ENCODE results near the gene FBXW8. TPM values are rescaled to one million over a fixed set of nuclear protein-coding genes. Genes with fewer than 3 reads are reported as not detected.

Gene FBXW8
- total RNA-seq, 1 experiment from 2014 or later = 7.8 TPM

DNA sequence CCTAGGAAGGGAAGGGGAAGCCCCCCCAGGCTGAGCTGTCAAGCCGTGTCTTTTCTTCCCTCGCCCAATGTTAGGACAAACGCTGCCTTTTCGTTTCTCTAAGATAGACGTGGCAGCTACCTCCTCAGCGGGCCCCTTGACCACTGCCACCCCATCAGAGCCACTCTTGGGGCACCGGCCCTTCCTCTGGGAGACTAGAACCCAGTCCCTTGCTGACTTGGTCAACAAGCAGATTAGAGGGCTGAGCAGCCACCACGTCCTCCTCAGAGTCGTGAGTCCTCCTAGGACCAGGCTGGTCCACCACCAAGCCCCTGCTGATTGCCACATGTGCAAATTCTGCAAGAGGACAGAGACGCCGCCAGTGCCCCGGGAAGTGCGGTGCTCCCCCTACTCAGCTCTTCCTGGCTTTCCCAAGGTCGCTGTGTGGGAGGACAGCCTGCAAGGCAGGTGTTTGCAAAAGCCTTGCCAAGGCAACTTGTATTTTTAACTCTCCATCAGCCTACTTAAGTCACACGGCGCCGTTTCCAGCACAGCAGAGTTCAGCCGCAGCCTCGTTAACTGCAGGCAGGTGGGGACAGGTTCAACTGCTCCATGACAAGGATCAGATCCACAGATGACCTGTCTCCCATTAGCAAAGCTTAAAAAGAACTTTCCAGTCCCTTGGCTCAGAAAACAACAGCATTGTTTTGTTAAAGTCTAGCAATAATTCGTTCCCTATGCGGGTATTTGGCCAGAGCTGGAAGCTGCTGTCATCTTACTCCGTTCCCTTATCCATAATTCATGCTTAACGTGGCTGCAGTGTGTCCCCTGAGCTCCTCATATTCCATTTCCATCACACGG is 122.9 kb downstream of the FBXW8 start:
- no peaks in the 10 kb centered on the region for H3K27me3 ChIP-seq
- H3K4me1 ChIP-seq = no peaks in the 10 kb centered on the region
- H3K4me3 ChIP-seq = no peak overlapping the region
- H3K36me3 ChIP-seq = no peaks in the 10 kb centered on the region
- no peak overlapping the region for H3K27ac ChIP-seq
- no peak for DNase-seq
- no peaks in the 10 kb centered on the region for H3K9me3 ChIP-seq (replicated peaks)

GRCh38 chr12:117034249-117034648 is 123.5 kb downstream of the FBXW8 start:
- no peak for DNase-seq
- H3K9me3 ChIP-seq (replicated peaks) = no peaks in the 10 kb centered on the region
- H3K27me3 ChIP-seq = no peaks in the 10 kb centered on the region
- no peak overlapping the region for H3K4me3 ChIP-seq
- no peaks in the 10 kb centered on the region for H3K4me1 ChIP-seq
- H3K27ac ChIP-seq = no peak overlapping the region
- no peaks in the 10 kb centered on the region for H3K36me3 ChIP-seq

GRCh38 chr12:117034701-117035151 is 124.0 kb downstream of the FBXW8 start:
- Histone ChIP-seq H3K9me3 (replicated peaks) (no peaks in the 10 kb centered on the region), H3K4me3 (no peak overlapping the region), H3K27ac (no peak overlapping the region), H3K4me1 (no peaks in the 10 kb centered on the region), H3K27me3 (no peaks in the 10 kb centered on the region), H3K36me3 (no peaks in the 10 kb centered on the region)
- DNase-seq = no peak

GRCh38 chr12:117035287-117035686 is 124.5 kb downstream of the FBXW8 start:
- H3K9me3 ChIP-seq (replicated peaks) = no peaks in the 10 kb centered on the region
- no peaks in the 10 kb centered on the region for H3K27me3 ChIP-seq
- no peak overlapping the region for H3K27ac ChIP-seq
- H3K4me3 ChIP-seq = no peak overlapping the region
- DNase-seq = no peak
- no peaks in the 10 kb centered on the region for H3K4me1 ChIP-seq
- H3K36me3 ChIP-seq = no peaks in the 10 kb centered on the region

- no peak overlapping the region for H3K27ac ChIP-seq
- H3K27me3 ChIP-seq = no peaks in the 10 kb centered on the region
- H3K4me1 ChIP-seq = no peaks in the 10 kb centered on the region
- no peak for DNase-seq
- H3K4me3 ChIP-seq = no peak overlapping the region
- no peaks in the 10 kb centered on the region for H3K36me3 ChIP-seq
- H3K9me3 ChIP-seq (replicated peaks) = no peaks in the 10 kb centered on the region
These were observed 125.3 kb downstream of the FBXW8 start for GRCh38 chr12:117036046-117036445.

- no peak for DNase-seq
- H3K27me3 ChIP-seq = no peaks in the 10 kb centered on the region
- H3K27ac ChIP-seq = no peak overlapping the region
- no peaks in the 10 kb centered on the region for H3K36me3 ChIP-seq
- H3K9me3 ChIP-seq (replicated peaks) = no peaks in the 10 kb centered on the region
- no peak overlapping the region for H3K4me3 ChIP-seq
- H3K4me1 ChIP-seq = no peaks in the 10 kb centered on the region
These were observed 125.8 kb downstream of the FBXW8 start for GRCh38 chr12:117036547-117036946.

- Histone ChIP-seq H3K27ac (no peak overlapping the region), H3K9me3 (replicated peaks) (no peaks in the 10 kb centered on the region), H3K4me3 (no peak overlapping the region), H3K36me3 (no peaks in the 10 kb centered on the region), H3K4me1 (no peaks in the 10 kb centered on the region), H3K27me3 (no peaks in the 10 kb centered on the region)
- no peak for DNase-seq
These were observed 126.7 kb downstream of the FBXW8 start for GRCh38 chr12:117037289-117038022.

DNA sequence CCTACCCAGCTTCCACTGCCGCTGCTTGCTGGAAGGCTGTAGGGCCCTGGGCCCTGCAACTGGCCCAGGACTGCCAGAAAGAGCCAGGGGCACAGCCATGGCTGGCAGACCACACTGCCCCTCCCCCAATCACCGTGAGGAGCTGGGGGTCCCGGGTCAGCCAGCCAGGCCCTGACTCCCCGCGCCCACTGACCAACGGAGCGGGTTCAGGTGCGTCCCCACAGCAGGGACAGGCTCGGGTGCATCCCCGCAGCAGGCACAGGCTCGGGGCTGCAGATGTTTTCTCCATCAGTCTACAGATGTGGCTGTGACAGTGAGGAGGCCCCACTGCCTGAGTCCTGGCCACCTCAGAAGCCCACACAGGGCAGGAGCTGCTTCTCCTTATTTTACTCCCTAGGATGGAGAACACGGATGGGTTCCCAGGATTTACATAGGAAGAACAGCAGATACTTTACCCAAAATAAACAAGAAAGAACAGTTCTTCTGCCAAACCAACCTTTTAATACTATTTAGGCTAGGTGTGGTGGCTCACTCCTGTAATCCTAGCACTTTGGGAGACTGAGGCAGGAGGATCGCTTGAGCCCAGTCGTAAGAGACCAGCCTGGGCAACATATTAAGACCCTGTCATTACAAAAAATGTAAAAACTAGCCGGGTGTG is 127.4 kb downstream of the FBXW8 start:
- Histone ChIP-seq H3K4me3 (no peak overlapping the region), H3K27me3 (no peaks in the 10 kb centered on the region), H3K27ac (no peak overlapping the region), H3K4me1 (no peaks in the 10 kb centered on the region), H3K9me3 (replicated peaks) (no peaks in the 10 kb centered on the region), H3K36me3 (no peaks in the 10 kb centered on the region)
- DNase-seq = no peak

GRCh38 chr12:117038919-117039318 is 128.2 kb downstream of the FBXW8 start:
- H3K36me3 ChIP-seq = no peaks in the 10 kb centered on the region
- H3K27me3 ChIP-seq = no peaks in the 10 kb centered on the region
- H3K27ac ChIP-seq = no peak overlapping the region
- H3K4me1 ChIP-seq = no peaks in the 10 kb centered on the region
- no peak overlapping the region for H3K4me3 ChIP-seq
- DNase-seq = no peak
- no peaks in the 10 kb centered on the region for H3K9me3 ChIP-seq (replicated peaks)

DNA sequence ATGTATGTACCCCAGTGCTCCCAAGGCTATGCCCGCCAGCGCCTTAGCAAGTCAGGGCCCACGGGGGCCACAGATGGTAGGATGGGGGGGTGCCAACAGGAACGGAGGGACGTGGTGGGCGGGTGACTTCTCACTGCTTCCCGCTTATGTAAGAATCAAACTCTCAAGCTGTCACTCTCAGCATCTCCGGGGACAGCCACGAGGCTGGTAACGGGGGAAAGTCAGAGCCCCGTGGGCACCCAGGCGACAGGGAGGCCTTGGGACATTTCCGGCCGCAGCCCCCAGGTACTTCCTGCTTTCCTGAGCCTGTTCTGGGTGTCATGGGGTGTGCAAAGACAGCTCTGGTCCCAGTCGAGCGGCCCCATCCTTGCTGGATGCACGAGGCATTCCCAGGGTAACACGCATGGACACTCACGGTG is 129.2 kb downstream of the FBXW8 start:
- no peak for DNase-seq
- H3K27ac ChIP-seq = no peak overlapping the region
- no peaks in the 10 kb centered on the region for H3K4me1 ChIP-seq
- H3K36me3 ChIP-seq = no peaks in the 10 kb centered on the region
- no peaks in the 10 kb centered on the region for H3K9me3 ChIP-seq (replicated peaks)
- H3K4me3 ChIP-seq = no peak overlapping the region
- no peaks in the 10 kb centered on the region for H3K27me3 ChIP-seq

DNA sequence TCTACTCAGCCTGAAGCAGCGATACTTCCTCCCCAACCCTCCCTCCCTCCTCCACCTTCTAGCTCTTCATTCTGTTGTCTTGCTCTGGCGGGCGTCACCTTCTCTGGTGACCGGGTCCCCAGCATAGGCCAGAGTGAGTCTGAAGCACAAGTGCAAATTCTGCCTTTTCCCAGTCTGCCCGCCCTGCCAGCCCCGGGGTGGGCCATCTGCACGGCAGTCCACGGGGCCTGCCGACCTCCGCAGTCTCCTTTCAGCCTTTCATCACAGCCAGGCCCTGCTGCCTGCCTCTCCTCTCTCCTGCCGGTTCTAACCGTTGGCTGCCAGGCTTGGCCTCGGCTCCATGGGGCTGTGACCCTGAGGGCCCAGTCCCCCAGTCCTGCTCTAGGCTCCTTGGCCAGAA is 129.7 kb downstream of the FBXW8 start:
- Histone ChIP-seq H3K36me3 (no peaks in the 10 kb centered on the region), H3K27ac (no peak overlapping the region), H3K27me3 (no peaks in the 10 kb centered on the region), H3K9me3 (replicated peaks) (no peaks in the 10 kb centered on the region), H3K4me1 (peaks cover under 1% of the 10 kb centered on the region; the same call in 1 of the 2 replicates), H3K4me3 (no peak overlapping the region)
- DNase-seq = no peak

DNA sequence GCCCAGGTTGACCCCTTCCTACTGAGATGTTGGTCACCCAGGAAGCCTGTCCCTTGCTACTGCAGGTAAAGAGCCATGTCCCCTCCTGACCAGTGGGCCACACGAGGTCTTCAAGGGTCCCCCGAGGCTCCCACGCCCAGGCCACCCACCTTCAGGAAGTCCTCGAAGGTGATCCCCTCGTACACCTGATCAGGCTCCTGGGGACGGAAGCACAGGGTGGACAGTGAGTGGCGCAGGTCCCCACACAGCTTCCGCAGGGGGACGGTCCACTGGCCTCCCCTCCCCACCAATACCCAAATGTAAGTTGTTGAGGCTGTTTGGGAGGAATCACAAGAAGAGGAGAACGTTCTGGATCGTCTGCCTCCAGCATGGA is 131.0 kb downstream of the FBXW8 start:
- H3K36me3 ChIP-seq = no peaks in the 10 kb centered on the region
- no peak for DNase-seq
- H3K4me3 ChIP-seq = no peak overlapping the region

DNA sequence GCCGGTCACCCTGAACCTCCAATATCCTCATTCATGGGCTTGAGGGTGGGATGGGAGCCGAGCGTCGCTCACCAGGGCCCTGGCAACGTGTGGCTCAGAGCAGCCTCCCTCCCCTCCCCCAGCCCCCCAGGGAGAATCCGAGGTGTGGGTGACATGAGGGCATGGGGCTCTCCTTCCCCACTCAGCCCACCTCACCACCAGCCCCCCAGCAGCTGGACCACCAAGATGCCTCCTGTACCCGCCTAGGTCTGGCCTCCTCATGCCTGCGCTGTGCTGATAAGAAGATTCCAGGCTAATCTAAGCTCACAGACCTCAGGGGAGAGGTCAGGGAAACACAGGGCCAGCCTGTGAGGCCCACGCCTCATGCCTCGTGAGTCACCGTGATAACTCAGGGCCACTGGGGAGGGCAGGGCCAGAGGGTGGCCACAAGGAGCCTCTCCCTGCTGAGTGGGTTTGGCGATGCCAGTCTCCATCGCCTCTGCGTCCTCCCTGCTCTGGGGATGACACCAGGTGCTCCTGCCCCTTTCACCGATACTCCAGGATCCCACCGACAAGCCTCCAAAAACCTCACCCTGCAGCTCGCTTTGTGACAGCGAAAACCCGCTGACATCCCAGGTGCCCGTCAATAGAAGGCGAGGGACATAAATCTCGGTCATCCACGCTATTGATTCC is 131.6 kb downstream of the FBXW8 start:
- no peak overlapping the region for H3K4me3 ChIP-seq
- H3K36me3 ChIP-seq = no peaks in the 10 kb centered on the region
- H3K27me3 ChIP-seq = no peaks in the 10 kb centered on the region
- H3K27ac ChIP-seq = no peak overlapping the region
- peaks cover 7% of the 10 kb centered on the region; the same call in 1 of the 2 replicates for H3K4me1 ChIP-seq
- H3K9me3 ChIP-seq (replicated peaks) = no peaks in the 10 kb centered on the region
- no peak for DNase-seq

More for the DNA sequence above, 131.0 kb downstream of the FBXW8 start:
- H3K9me3 ChIP-seq (replicated peaks) = no peaks in the 10 kb centered on the region
- peaks cover 7% of the 10 kb centered on the region; the same call in 1 of the 2 replicates for H3K4me1 ChIP-seq
- no peak overlapping the region for H3K27ac ChIP-seq
- H3K27me3 ChIP-seq = no peaks in the 10 kb centered on the region

DNA sequence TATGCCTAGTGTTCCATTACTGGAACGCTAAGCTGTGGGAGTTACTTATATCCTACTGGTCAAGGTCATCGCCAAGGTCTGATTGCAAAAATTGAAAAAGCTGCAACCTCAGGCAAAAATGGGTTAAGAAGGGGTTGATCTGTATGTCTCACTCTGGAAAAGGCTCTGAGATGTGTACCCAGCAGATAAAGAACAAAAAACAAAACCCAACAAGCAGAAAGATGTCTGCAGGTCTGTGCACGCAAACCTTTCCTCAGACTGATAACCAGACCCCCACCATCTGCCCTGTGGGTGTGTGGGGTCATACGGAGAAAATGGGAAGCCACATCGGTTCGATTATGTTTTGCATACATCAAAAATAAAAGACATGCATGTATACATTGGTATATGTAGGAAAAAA is 132.1 kb downstream of the FBXW8 start:
- no peak for DNase-seq
- Histone ChIP-seq H3K4me3 (no peak overlapping the region), H3K27ac (no peak overlapping the region), H3K27me3 (no peaks in the 10 kb centered on the region), H3K4me1 (peaks cover 7% of the 10 kb centered on the region; the same call in 1 of the 2 replicates), H3K9me3 (replicated peaks) (no peaks in the 10 kb centered on the region), H3K36me3 (no peaks in the 10 kb centered on the region)

All from SJCRH30 (cell line).